ENCODE measurements around the gene MRPL27. TPM values are rescaled to one million over a fixed set of nuclear protein-coding genes. Genes with fewer than 3 reads are reported as not detected.

The MRPL27 gene
- polyA plus RNA-seq, 4 donors: 66.1 to 83.0 (median 76.9) TPM

- no peak for DNase-seq (ENCODE audit: low read depth in 4 of 4, low spot score in 2 of 4)
These were observed 11.2 kb downstream of the MRPL27 start for GRCh38 chr17:50361561-50362480.

- DNase-seq (ENCODE audit: low read depth in 4 of 4, low spot score in 2 of 4): no peak
These were observed 12.4 kb downstream of the MRPL27 start for GRCh38 chr17:50360486-50361115.

- DNase-seq (ENCODE audit: low read depth in 4 of 4, low spot score in 2 of 4): no peak
These were observed 13.0 kb downstream of the MRPL27 start for GRCh38 chr17:50359998-50360461.

GRCh38 chr17:50359005-50359699 lies 13.8 kb downstream of the MRPL27 start:
- DNase-seq (ENCODE audit: low read depth in 4 of 4, low spot score in 2 of 4): no peak

DNA sequence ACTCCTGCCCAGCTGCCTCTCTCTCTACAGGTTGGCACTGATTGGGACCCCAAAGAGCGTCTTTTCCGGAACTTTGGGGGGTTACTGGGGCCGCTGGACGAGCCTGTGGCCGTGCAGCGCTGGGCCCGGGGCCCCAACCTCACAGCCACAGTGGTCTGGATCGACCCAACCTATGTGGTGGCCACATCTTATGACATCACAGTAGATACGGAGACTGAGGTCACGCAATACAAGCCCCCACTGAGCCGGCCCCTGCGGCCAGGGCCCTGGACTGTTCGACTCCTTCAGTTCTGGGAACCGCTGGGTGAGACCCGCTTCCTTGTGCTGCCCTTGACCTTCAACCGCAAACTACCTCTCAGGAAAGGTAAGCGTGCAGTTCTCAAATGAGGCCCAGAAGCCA lies 14.8 kb downstream of the MRPL27 start:
- no peak for DNase-seq (ENCODE audit: low read depth in 4 of 4, low spot score in 2 of 4)

GRCh38 chr17:50356892-50357510 lies 16.0 kb downstream of the MRPL27 start:
- DNase-seq (ENCODE audit: low read depth in 4 of 4, low spot score in 2 of 4): no peak

DNA sequence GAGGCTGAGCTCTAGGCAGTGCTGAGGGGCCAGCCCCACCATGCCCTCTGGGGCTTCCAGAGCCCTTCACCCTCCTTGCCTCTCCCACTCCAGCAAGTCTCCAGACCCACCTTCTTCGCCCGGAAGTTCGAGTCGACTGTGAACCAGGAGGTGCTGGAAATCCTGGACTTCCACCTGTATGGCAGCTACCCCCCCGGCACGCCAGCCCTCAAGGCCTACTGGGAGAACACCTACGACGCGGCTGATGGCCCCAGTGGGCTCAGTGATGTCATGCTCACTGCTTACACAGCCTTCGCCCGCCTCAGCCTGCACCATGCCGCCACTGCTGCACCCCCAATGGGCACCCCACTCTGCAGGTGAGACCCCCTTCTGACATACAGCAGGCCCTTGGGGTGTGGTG lies 16.6 kb downstream of the MRPL27 start:
- no peak for DNase-seq (ENCODE audit: low read depth in 4 of 4, low spot score in 2 of 4)

DNA sequence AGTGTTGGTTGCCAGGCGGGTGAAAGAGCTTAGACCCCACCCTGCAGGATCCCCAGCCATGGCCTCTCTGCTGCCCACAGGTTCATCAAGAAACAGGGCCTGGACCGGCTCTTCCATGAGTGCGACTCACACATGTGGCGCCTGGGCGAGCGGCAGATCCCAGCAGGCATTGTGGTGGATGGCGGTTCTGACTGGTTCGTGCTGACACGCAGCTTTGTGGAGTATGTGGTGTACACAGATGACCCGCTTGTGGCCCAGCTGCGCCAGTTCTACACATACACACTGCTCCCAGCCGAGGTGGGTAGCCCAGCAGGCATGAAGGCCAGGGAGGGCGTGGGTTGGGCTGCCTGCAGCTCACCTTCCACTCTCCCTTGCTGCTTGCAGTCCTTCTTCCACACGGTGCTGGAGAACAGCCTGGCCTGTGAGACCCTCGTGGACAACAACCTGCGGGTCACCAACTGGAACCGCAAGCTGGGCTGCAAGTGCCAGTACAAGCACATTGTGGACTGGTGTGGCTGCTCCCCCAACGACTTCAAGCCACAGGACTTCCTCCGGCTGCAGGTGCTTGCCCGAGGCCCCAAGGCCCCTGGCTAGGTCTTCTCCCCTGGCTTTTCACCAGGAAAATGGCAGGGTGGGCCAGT lies 17.2 kb downstream of the MRPL27 start:
- DNase-seq (ENCODE audit: low read depth in 4 of 4, low spot score in 2 of 4): no peak

DNA sequence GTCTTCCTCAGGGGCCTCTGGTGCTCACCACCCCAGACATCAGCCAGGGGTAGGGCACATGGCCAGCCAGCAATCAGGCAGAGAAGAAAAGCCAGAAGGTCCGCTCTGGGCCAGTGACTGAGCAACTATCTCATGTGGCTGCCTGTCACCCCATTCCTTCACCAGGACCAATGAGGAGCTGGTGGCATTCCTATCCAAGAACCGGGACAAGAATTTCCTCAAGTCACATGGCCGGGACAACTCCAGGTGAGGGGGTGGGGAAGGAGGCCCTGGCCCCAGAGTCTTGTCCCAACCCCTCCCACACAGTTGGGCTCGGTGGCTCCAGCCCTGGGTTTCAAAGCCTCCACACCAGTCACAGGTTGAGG lies 17.7 kb downstream of the MRPL27 start:
- DNase-seq (ENCODE audit: low read depth in 4 of 4, low spot score in 2 of 4): no peak

DNA sequence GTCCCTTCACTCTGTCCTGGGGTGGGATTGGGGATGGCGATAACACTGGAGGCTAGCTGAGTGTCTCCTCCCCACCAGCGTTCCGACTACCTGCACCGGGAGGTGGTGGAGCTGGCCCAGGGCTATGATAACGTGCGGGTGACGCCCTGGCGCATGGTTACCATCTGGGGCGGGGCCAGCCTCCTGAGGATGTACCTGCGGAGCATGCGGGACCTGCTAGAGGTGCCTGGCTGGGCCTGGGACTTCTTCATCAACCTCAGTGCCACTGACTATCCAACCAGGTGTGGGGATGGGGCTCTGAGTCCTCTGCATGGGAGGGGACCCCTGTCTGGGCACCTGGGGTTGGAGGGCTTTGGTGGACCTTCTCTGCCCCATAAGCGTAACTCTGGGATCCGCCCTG lies 18.2 kb downstream of the MRPL27 start:
- no peak for DNase-seq (ENCODE audit: low read depth in 4 of 4, low spot score in 2 of 4)

- DNase-seq (ENCODE audit: low read depth in 4 of 4, low spot score in 2 of 4): no peak
These were observed 18.8 kb downstream of the MRPL27 start for GRCh38 chr17:50354198-50354597.

GRCh38 chr17:50353600-50354195 lies 19.3 kb downstream of the MRPL27 start:
- no peak for DNase-seq (ENCODE audit: low read depth in 4 of 4, low spot score in 2 of 4)

DNA sequence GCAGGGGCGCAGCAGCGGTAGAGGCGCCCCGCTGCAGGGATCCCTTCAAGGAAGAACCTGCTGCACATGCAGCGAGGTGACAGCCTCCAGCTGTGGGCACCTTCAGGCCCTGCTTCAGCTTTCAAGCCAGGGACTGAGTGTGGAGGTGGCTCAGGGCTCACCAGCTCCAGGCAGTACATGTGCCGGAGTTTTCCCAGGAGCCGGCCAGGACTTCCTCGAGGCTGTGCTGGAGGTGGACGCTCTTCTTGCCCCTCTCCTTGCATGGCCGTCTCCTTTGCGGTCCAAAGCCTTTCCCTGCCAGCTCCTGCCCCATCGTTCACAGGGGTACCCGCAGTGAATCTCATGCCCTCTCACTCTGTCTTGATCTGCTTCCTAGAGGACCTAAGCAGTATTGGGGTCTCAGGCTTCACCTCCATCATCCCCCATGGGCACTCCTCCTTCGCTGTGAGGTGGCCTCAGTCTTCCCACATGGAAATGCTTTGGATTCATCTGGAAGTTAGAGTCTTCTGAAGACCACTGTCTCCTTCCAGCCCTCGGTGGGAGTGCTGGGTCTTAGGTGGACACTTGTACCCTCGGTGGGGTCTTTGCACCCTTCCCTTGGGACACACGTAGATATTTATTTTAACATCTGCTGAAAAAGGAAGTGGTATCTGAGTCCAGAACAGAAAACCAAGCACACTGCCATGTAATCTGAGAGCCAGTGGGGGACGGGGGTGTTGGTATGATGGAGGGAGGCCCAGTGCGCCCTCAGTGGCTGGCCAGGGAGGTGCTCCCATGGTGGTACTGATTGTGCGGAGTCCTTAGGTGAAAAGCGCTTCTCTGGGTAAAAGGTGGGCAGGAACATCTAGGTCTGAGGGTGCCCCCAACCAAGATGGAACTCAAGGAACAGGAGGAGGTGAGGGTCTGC lies 20.0 kb downstream of the MRPL27 start:
- DNase-seq (ENCODE audit: low read depth in 4 of 4, low spot score in 2 of 4): no peak

DNA sequence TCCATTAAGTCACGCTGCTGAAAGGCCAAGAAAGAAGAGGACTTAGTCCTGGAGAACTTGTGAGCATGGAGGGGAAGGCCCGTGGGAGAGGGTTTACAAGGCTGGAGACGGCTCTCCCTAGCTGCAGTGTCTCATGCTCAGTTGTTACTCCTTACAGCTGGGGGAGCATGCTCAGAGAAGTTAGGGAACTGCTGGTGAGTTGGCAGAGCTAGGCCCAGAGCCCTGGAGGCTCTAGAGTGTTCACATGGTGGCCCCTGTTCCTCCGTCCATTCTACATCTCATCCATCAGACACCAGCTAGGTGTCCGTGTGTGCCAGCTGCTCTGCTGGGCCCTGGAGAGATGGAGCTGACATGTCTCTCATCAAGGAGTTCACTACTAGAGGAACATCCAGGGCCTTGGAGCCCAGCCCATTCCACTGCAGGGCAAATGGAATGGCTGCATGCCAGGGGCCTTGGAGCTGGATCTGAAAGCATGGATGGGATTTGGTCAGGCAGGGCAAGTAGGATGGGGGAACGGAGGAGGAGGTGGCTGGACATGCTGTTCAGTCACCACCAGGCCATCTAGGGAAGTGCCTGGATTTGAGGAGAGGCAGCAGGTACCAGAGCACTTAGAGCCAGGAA lies 20.8 kb downstream of the MRPL27 start:
- no peak for DNase-seq (ENCODE audit: low read depth in 4 of 4, low spot score in 2 of 4)

GRCh38 chr17:50350733-50351132 lies 22.3 kb downstream of the MRPL27 start:
- DNase-seq (ENCODE audit: low read depth in 4 of 4, low spot score in 2 of 4): no peak

DNA sequence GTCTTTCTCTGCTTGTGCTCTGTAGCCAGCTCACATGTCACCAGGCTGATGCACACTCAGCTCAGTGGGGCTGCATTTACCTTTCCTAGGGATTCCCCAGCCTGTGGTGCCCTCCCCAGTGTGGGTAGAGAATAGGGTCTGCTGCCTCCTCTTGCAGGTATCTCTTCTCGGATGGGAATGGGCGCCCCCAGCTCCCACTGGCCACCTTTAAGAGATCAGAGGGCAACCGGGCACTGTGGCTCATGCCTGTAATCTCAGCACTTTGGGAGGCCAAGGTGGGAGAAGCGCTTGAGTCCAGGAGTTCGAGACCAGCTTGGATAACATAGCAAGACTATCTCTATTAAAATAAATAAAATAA lies 23.8 kb downstream of the MRPL27 start:
- no peak for DNase-seq (ENCODE audit: low read depth in 4 of 4, low spot score in 2 of 4)

GRCh38 chr17:50348522-50349242 lies 24.3 kb downstream of the MRPL27 start:
- DNase-seq (ENCODE audit: low read depth in 4 of 4, low spot score in 2 of 4): no peak

DNA sequence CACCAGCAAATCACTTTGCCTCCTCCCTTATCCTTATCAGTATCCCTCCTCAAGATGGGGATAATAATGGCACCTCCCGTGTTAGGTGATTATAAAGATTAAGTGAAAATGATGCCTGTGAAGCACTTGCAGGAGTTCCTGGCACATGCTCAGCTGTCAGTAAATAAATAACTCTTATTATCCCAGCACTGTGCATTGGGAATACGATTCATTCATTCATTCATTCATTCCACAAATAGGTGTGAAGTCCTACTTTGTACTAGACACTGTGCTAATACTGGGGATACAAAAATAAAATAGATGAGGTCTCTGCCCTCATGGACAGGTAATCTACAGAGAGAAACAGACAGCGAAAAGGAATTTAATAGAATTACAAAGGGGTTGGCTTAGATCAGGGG lies 25.1 kb downstream of the MRPL27 start:
- no peak for DNase-seq (ENCODE audit: low read depth in 4 of 4, low spot score in 2 of 4)
